OCI-LY1 (cell line): ENCODE data around the gene HDAC7.

Experiments used
- H2AFZ ChIP-seq: fragments of 200-600 bp; sonication (generic), shearing (Covaris generic); 2 replicates; pipeline ENCODE4 v1.6.0; 2014; ENCODE audit warnings: antibody characterized with exemption, mild to moderate bottlenecking, low read length
- H3F3A ChIP-seq: fragments of 200-600 bp; sonication (generic), shearing (Covaris generic); 2 replicates; pipeline ENCODE4 v1.6.0; 2014; ENCODE audit warnings: mild to moderate bottlenecking, antibody characterized with exemption, low read length, moderate library complexity; ENCODE audit not compliant: insufficient read depth
- H3K27ac ChIP-seq: fragments of 200-600 bp; sonication (generic); 2 replicates; pipeline ENCODE4 v1.5.1; 2014; ENCODE audit warnings: low read length, mixed run types, mild to moderate bottlenecking, low read depth; ENCODE audit not compliant: poor library complexity, severe bottlenecking
- H3K27me3 ChIP-seq: fragments of 200-600 bp; sonication (generic); 2 replicates; pipeline ENCODE4 v1.6.0; 2014; ENCODE audit warnings: antibody characterized with exemption, mild to moderate bottlenecking, low read length, moderate library complexity; ENCODE audit not compliant: insufficient read depth
- H3K36me3 ChIP-seq: fragments of 200-600 bp; sonication (generic); 2 replicates; pipeline ENCODE4 v1.6.1; 2014; ENCODE audit warnings: mild to moderate bottlenecking, antibody characterized with exemption, low read length, moderate library complexity, mixed read lengths; ENCODE audit not compliant: insufficient read depth
- H3K4me1 ChIP-seq: fragments of 200-600 bp; sonication (generic); 2 replicates; pipeline ENCODE4 v1.5.1; 2014; ENCODE audit warnings: mild to moderate bottlenecking, low read length, moderate library complexity; ENCODE audit not compliant: insufficient read depth, severe bottlenecking
- H3K4me2 ChIP-seq: fragments of 200-600 bp; sonication (generic), shearing (Covaris generic); 2 replicates; pipeline ENCODE4 v1.6.1; 2014; ENCODE audit warnings: low read length
- H3K4me3 ChIP-seq: fragments of 200-600 bp; sonication (generic); 2 replicates; pipeline ENCODE4 v1.5.1; 2014; ENCODE audit warnings: low read length, low read depth, mild to moderate bottlenecking, mixed read lengths; ENCODE audit not compliant: poor library complexity, severe bottlenecking
- H3K79me2 ChIP-seq: fragments of 200-600 bp; shearing (Covaris generic); 2 replicates; pipeline ENCODE4 v1.6.1; 2016; ENCODE audit warnings: mixed run types, low read length, mixed read lengths; ENCODE audit not compliant: insufficient read depth
- H3K9ac ChIP-seq: fragments of 200-600 bp; sonication (generic), shearing (Covaris generic); 2 replicates; pipeline ENCODE4 v1.6.1; 2014; ENCODE audit warnings: mild to moderate bottlenecking, low read length, mixed read lengths
- H3K9me2 ChIP-seq: fragments of 200-600 bp; sonication (generic), shearing (Covaris generic); 2 replicates; pipeline ENCODE4 v1.6.1; 2014; ENCODE audit warnings: low read depth, mild to moderate bottlenecking, low read length, mixed read lengths
- H3K9me3 ChIP-seq: fragments of 200-600 bp; shearing (Covaris generic); 2 replicates; pipeline ENCODE4 v1.6.1; 2014; ENCODE audit warnings: low read length, mixed read lengths
- H4K20me1 ChIP-seq: fragments of 200-600 bp; sonication (generic), shearing (Covaris generic); 2 replicates; pipeline ENCODE4 v1.6.0; 2016; ENCODE audit warnings: mild to moderate bottlenecking, low read length; ENCODE audit not compliant: insufficient read depth
- EZH2 ChIP-seq: fragments of 200-600 bp; sonication (generic), shearing (Covaris generic); IDR thresholded peaks from 2 replicates; pipeline ENCODE4 v1.8.0; 2017; ENCODE audit warnings: borderline replicate concordance, mixed run types, mild to moderate bottlenecking, antibody characterized with exemption, low read length, moderate library complexity, mixed read lengths
- TF ChIP-seq, protein P1 (sequence below): fragments of 200-600 bp; sonication (generic), shearing (Covaris generic); IDR thresholded peaks from 2 replicates; pipeline ENCODE4 v1.5.1; 2017; ENCODE audit warnings: mild to moderate bottlenecking, antibody characterized with exemption, low read length, moderate library complexity, mixed read lengths

HDAC7 gene

DNA sequence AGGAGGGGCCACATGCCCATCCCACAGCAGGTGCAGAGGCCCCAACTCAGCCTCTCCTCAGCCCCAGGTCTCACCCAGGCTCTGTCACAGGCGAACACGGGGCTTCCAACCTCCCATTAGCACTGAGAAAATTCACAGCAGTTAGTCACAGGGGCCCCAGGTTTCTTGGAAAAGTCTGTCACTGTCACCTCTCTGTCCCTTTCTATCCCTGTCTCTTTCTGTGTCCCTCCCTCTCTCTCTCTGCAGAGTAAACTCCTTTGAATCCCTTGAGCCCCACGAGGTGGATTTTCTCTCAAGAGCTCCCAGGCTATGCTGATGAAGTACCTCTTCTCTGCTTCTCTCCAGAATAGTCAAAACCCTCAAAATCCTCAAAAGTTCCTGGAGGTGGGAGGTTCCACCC, 80.4 kb downstream of the HDAC7 start:
- Histone ChIP-seq H3K4me2 (no peak overlapping the region), H3K9ac (no peak overlapping the region), H3K9me2 (no peaks in the 10 kb centered on the region), H3K27me3 (no peaks in the 10 kb centered on the region), H3K4me1 (peaks cover 23% of the 10 kb centered on the region), H2AFZ (no peak overlapping the region), H4K20me1 (no peaks in the 10 kb centered on the region), H3F3A (peaks cover 5% of the 10 kb centered on the region; the same call in 1 of the 2 replicates), H3K9me3 (no peaks in the 10 kb centered on the region), H3K27ac (no peak overlapping the region), H3K36me3 (no peaks in the 10 kb centered on the region), H3K4me3 (no peak overlapping the region), H3K79me2 (no peaks in the 10 kb centered on the region)
- TF ChIP-seq EZH2 = no peak
- TF ChIP-seq, protein P1, sequence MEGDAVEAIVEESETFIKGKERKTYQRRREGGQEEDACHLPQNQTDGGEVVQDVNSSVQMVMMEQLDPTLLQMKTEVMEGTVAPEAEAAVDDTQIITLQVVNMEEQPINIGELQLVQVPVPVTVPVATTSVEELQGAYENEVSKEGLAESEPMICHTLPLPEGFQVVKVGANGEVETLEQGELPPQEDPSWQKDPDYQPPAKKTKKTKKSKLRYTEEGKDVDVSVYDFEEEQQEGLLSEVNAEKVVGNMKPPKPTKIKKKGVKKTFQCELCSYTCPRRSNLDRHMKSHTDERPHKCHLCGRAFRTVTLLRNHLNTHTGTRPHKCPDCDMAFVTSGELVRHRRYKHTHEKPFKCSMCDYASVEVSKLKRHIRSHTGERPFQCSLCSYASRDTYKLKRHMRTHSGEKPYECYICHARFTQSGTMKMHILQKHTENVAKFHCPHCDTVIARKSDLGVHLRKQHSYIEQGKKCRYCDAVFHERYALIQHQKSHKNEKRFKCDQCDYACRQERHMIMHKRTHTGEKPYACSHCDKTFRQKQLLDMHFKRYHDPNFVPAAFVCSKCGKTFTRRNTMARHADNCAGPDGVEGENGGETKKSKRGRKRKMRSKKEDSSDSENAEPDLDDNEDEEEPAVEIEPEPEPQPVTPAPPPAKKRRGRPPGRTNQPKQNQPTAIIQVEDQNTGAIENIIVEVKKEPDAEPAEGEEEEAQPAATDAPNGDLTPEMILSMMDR = no peak

DNA sequence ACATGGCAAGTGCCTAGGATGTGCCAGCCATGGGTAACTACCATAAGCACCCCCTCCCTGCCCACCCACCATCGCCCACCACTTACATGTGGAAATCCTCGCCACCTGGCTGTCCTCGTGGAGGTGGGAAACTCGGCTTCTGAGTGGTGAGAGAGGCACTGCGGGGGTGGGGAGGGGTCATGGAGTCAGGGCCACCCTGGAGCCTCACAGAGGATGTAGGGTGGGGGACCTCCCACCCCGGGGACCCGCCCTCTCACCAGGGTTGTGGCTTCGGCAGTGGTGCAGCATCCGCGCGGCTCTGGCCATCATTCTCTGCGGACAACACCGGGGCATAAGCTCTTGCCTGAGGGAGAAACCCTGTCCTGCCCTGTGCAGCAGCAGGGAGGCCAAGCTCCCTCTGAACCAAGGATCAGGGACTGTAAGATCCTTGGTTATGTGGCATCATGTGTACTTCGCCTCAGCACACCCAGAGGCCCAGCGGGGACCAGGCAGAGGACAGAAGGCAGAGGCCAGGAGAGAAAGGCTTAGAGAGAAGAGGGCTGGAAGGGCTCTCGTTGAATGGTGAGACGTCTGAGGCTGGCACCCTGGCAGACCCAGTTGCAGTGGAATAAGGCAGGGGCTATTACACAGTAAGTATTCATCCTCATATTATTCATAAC, 81.6 kb downstream of the HDAC7 start:
- Histone ChIP-seq H3K36me3 (no peaks in the 10 kb centered on the region), H3K9me2 (no peaks in the 10 kb centered on the region), H2AFZ (no peak overlapping the region), H4K20me1 (no peaks in the 10 kb centered on the region), H3K9ac (no peak overlapping the region), H3F3A (peaks cover 5% of the 10 kb centered on the region; the same call in 1 of the 2 replicates), H3K4me1 (peaks cover 23% of the 10 kb centered on the region), H3K27me3 (no peaks in the 10 kb centered on the region), H3K9me3 (no peaks in the 10 kb centered on the region), H3K4me2 (no peak overlapping the region), H3K79me2 (no peaks in the 10 kb centered on the region), H3K27ac (no peak overlapping the region), H3K4me3 (no peak overlapping the region)
- TF ChIP-seq, protein P1 = no peak
- no peak for TF ChIP-seq EZH2

DNA sequence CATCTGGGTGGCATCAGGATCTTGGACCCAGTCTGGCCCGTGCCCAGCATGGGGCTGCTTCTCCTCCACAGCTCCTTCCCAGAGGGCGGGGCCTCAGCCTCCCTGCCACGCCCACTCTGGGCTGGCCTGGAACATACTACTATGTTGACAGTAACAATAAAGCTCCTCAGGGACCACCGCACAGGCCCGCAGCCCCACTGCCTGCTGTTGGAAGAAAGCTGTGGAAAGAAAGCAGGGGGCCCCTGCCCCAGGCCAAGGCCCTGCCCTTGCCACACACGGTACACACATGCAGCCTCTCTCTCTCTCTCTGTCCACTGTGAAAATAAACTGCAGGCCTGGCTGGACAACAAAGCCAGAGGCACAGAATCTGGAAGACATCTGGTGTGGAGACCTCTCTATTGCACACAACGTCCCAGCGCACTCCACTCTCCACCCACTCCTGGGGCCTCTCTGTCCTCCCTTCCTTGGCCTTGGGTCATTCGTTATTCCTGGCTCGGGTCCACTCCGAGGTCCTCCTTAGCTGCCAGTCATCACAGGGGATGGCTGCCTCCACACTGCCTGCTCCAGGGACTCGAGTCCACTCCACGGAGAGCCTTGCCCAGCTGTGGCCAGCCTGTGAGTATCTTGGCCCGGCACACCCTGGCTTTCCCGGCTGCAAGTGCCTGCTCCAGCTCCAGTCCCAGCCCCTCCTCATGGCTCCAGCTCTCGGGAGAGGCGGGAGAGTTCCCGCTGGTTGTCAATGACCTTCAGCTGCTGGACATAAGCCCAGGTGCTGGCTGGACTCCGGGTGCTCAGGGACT, 82.6 kb downstream of the HDAC7 start:
- Histone ChIP-seq H3K27ac (no peak overlapping the region), H3F3A (peaks cover 5% of the 10 kb centered on the region; the same call in 1 of the 2 replicates), H2AFZ (no peak overlapping the region), H3K36me3 (no peaks in the 10 kb centered on the region), H3K4me3 (no peak overlapping the region), H3K79me2 (no peaks in the 10 kb centered on the region), H3K9me3 (no peaks in the 10 kb centered on the region), H3K9me2 (no peaks in the 10 kb centered on the region), H3K27me3 (no peaks in the 10 kb centered on the region), H3K9ac (no peak overlapping the region), H4K20me1 (no peaks in the 10 kb centered on the region), H3K4me2 (no peak overlapping the region), H3K4me1 (peaks cover 23% of the 10 kb centered on the region)
- TF ChIP-seq, protein P1 = no peak
- no peak for TF ChIP-seq EZH2
